GM18517 (cell line): ENCODE data around the gene MREG.
"Not testable (repeated sequence)": the region's sequence is repeated elsewhere in the genome, so short reads cannot be mapped to it uniquely, and the experiment has no call there.

Experiments
- ATAC-seq: cut with Tn5 transposase; IDR thresholded peaks from one replicate; pipeline ENCODE4 v1.9.1; 2021; ENCODE audit warnings: mild to moderate bottlenecking, moderate library complexity; ENCODE audit not compliant: unreplicated experiment

MREG gene

GRCh38 chr2:216023055-216023648 is 9.8 kb upstream of the MREG start:
- peak; percentile 85 for ATAC-seq

GRCh38 chr2:216021768-216022565 is 8.6 kb upstream of the MREG start:
- no peak for ATAC-seq

GRCh38 chr2:216018709-216019108 is 5.4 kb upstream of the MREG start:
- no peak for ATAC-seq

- peak; percentile 29 for ATAC-seq
Measured at GRCh38 chr2:216017365-216017764, 4.0 kb upstream of the MREG start.

GRCh38 chr2:216016581-216016980 is 3.2 kb upstream of the MREG start:
- no peak for ATAC-seq

GRCh38 chr2:216015722-216016464 is 2.5 kb upstream of the MREG start:
- ATAC-seq = peak; percentile 86

GRCh38 chr2:216014986-216015385 is 1.6 kb upstream of the MREG start:
- no peak for ATAC-seq

GRCh38 chr2:216014006-216014405 is 655 bp upstream of the MREG start:
- no peak for ATAC-seq

- ATAC-seq = no peak
Measured at GRCh38 chr2:216012830-216013079, 596 bp downstream of the MREG start.

- no peak for ATAC-seq
Measured at GRCh38 chr2:216012133-216012829, 1.1 kb downstream of the MREG start.

- not testable (repeated sequence) for ATAC-seq
Measured at GRCh38 chr2:216009215-216009614, 4.1 kb downstream of the MREG start.

- no peak for ATAC-seq
Measured at GRCh38 chr2:216008387-216008786, 5.0 kb downstream of the MREG start.

- peak; percentile 39 for ATAC-seq
Measured at GRCh38 chr2:216006164-216006663, 7.1 kb downstream of the MREG start.

- peak; percentile 37 for ATAC-seq
Measured at GRCh38 chr2:216004697-216005283, 8.6 kb downstream of the MREG start.

GRCh38 chr2:216003876-216004696 is 9.3 kb downstream of the MREG start:
- ATAC-seq = no peak

GRCh38 chr2:216002693-216003092 is 10.7 kb downstream of the MREG start:
- no peak for ATAC-seq

GRCh38 chr2:216002101-216002678 is 11.2 kb downstream of the MREG start:
- ATAC-seq = no peak

- ATAC-seq = no peak
Measured at GRCh38 chr2:216001216-216002100, 11.9 kb downstream of the MREG start.

- ATAC-seq = no peak
Measured at GRCh38 chr2:215998636-215999035, 14.7 kb downstream of the MREG start.
